H1 (cell line): ENCODE data around the gene RFXANK. TPM values are rescaled to one million over a fixed set of nuclear protein-coding genes. Genes with fewer than 3 reads are reported as not detected.
A peak's percentile ranks its signal among the peaks of the same experiment; 100 is the strongest.

Experiments
- CTCF ChIA-PET: fragments of 300-600 bp; sonication (Branson Sonifier 250); formaldehyde crosslinking; loops from one replicate; lab custom pipeline; 2021; ENCODE audit not compliant: partially characterized antibody; lab: Charles Lee
- POLR2A ChIA-PET: fragments of 300-600 bp; sonication (Branson Sonifier 250); formaldehyde crosslinking; loops from one replicate; lab custom pipeline; 2021; ENCODE audit warnings: inconsistent platforms; ENCODE audit not compliant: partially characterized antibody; lab: Charles Lee
- DNase-seq, 2 experiments: peaks; one replicate each; pipeline versions ENCODE4 v3.0.0 to v3.0.0-alpha.2; 2010 to 2022; ENCODE audit warnings: low spot score in 2 of 2, low read depth in 1 of 2, mixed read lengths in 1 of 2
- FAIRE-seq: peaks from 2 replicates; lab custom pipeline; 2011; peaks lifted over from hg19 to GRCh38; lab: Jason Lieb, UNC
- H2AFZ ChIP-seq: 2 replicates; pipeline ENCODE4 v1.8.1; 2012; ENCODE audit warnings: low read length, inconsistent platforms
- H2AK5ac ChIP-seq: 2 replicates; pipeline ENCODE4 v1.6.1; 2013; ENCODE audit warnings: low read depth, low read length
- H2BK120ac ChIP-seq: replicated peaks from 2 replicates; pipeline ENCODE3; 2013; ENCODE audit warnings: low read depth, low read length, inconsistent platforms
- H2BK12ac ChIP-seq: 2 replicates; pipeline ENCODE4 v1.6.1; 2013; ENCODE audit warnings: low read depth, low read length
- H2BK15ac ChIP-seq: 2 replicates; pipeline ENCODE4 v1.6.1; 2013; ENCODE audit warnings: low read length
- H2BK20ac ChIP-seq: 2 replicates; pipeline ENCODE4 v1.6.1; 2013; ENCODE audit warnings: low read length
- H2BK5ac ChIP-seq: 2 replicates; pipeline ENCODE4 v1.6.1; 2013; ENCODE audit warnings: low read depth, low read length
- H3K14ac ChIP-seq: 2 replicates; pipeline ENCODE4 v1.6.1; 2013; ENCODE audit warnings: inconsistent platforms; ENCODE audit not compliant: insufficient read length
- H3K18ac ChIP-seq: 2 replicates; pipeline ENCODE4 v1.6.1; 2013; ENCODE audit warnings: low read length; ENCODE audit errors: extremely low read depth
- H3K23ac ChIP-seq: 2 replicates; pipeline ENCODE4 v1.6.1; 2013; ENCODE audit warnings: inconsistent platforms; ENCODE audit not compliant: insufficient read length
- H3K23me2 ChIP-seq: 2 replicates; pipeline ENCODE4 v1.6.1; 2013; ENCODE audit warnings: low read depth, low read length
- H3K27ac ChIP-seq: 2 replicates; pipeline ENCODE4 v1.6.1; 2011; ENCODE audit warnings: low read depth, low read length, inconsistent platforms
- H3K27me3 ChIP-seq, 4 experiments: replicated peaks in 1 of 4; 1 replicate in 1 of 4; 2 replicates in 3 of 4; pipeline versions ENCODE4 v1.6.1 to v1.8.1; 2011 to 2013; ENCODE audit warnings: low read length in 3 of 4, mild to moderate bottlenecking in 3 of 4, inconsistent platforms in 2 of 4, mixed read lengths in 2 of 4, moderate library complexity in 1 of 4; ENCODE audit not compliant: control insufficient read depth in 3 of 4, insufficient read depth in 3 of 4; ENCODE audit errors: extremely low read depth in 1 of 4
- H3K36me3 ChIP-seq, 4 experiments: 2 replicates each; pipeline versions ENCODE4 v1.6.1 to v1.8.1; 2011 to 2013; ENCODE audit warnings: mild to moderate bottlenecking in 4 of 4, low read length in 3 of 4, moderate library complexity in 2 of 4, control low read depth in 1 of 4, inconsistent platforms in 1 of 4; ENCODE audit not compliant: insufficient read depth in 4 of 4, control insufficient read depth in 2 of 4
- H3K4ac ChIP-seq: replicated peaks from 2 replicates; pipeline ENCODE3; 2013; ENCODE audit warnings: low read length, low read depth, mixed read lengths, inconsistent platforms; ENCODE audit not compliant: insufficient read length
- H3K4me1 ChIP-seq, 4 experiments: replicated peaks in 1 of 4; 1 replicate in 1 of 4; 2 replicates in 3 of 4; pipeline versions ENCODE4 v1.6.1 to v1.8.1; 2011 to 2013; ENCODE audit warnings: low read length in 3 of 4, inconsistent platforms in 2 of 4, mixed read lengths in 1 of 4; ENCODE audit not compliant: insufficient read depth in 4 of 4, control insufficient read depth in 3 of 4
- H3K4me2 ChIP-seq, 2 experiments: 2 replicates each; pipeline versions ENCODE4 v1.6.1 to v1.8.1; 2011 to 2013; ENCODE audit warnings: low read depth in 2 of 2, low read length in 2 of 2, control low read depth in 1 of 2, inconsistent platforms in 1 of 2, mild to moderate bottlenecking in 1 of 2; ENCODE audit not compliant: insufficient read depth in 1 of 2
- H3K4me3 ChIP-seq, 4 experiments: fragments of 200-600, 300-600 bp in 1 of 4; sonication (generic), shearing (Covaris generic), sonication (Bioruptor Twin) in 1 of 4; 2 replicates each; pipeline versions ENCODE4 v1.5.1 to v1.8.1; 2011 to 2016; ENCODE audit warnings: low read length in 4 of 4, low read depth in 3 of 4, control low read depth in 2 of 4, inconsistent platforms in 2 of 4, mild to moderate bottlenecking in 2 of 4, mixed read lengths in 1 of 4, moderate library complexity in 1 of 4; ENCODE audit not compliant: insufficient read depth in 2 of 4; ENCODE audit errors: extremely low read depth in 1 of 4
- H3K56ac ChIP-seq: replicated peaks from 2 replicates; pipeline ENCODE3; 2013; ENCODE audit warnings: low read depth, mild to moderate bottlenecking, mixed read lengths, low read length, inconsistent platforms; ENCODE audit not compliant: insufficient read length
- H3K79me1 ChIP-seq: 2 replicates; pipeline ENCODE4 v1.6.1; 2013; ENCODE audit warnings: low read depth, low read length, control low read depth
- H3K79me2 ChIP-seq, 2 experiments: 2 replicates each; pipeline versions ENCODE4 v1.6.1 to v1.8.1; 2012 to 2013; ENCODE audit warnings: low read length in 2 of 2, mild to moderate bottlenecking in 2 of 2, inconsistent platforms in 1 of 2; ENCODE audit not compliant: insufficient read depth in 2 of 2, control insufficient read depth in 1 of 2
- H3K9ac ChIP-seq, 4 experiments: replicated peaks in 1 of 4; 1 replicate in 1 of 4; 2 replicates in 3 of 4; pipeline versions ENCODE4 v1.6.1 to v1.8.1; 2011 to 2013; ENCODE audit warnings: low read depth in 3 of 4, low read length in 3 of 4, control low read depth in 2 of 4, mild to moderate bottlenecking in 2 of 4, moderate library complexity in 2 of 4, inconsistent platforms in 1 of 4; ENCODE audit errors: extremely low read depth in 1 of 4
- H3K9me3 ChIP-seq, 2 experiments: 2 replicates each; pipeline versions ENCODE4 v1.6.1 to v1.8.1; 2012 to 2013; ENCODE audit warnings: mild to moderate bottlenecking in 2 of 2, moderate library complexity in 2 of 2, control low read depth in 1 of 2, inconsistent platforms in 1 of 2, low read depth in 1 of 2, low read length in 1 of 2, mixed read lengths in 1 of 2; ENCODE audit not compliant: insufficient read depth in 2 of 2
- H4K20me1 ChIP-seq, 2 experiments: replicated peaks in 1 of 2; 2 replicates each; pipeline versions ENCODE3 to v1.8.1; 2011 to 2013; ENCODE audit warnings: inconsistent platforms in 2 of 2, low read length in 2 of 2, mild to moderate bottlenecking in 1 of 2; ENCODE audit not compliant: insufficient read depth in 2 of 2, control insufficient read depth in 1 of 2
- H4K5ac ChIP-seq: 2 replicates; pipeline ENCODE4 v1.6.1; 2013; ENCODE audit warnings: low read length, low read depth, mixed read lengths, inconsistent platforms; ENCODE audit not compliant: insufficient read length
- H4K8ac ChIP-seq: 2 replicates; pipeline ENCODE4 v1.8.0; 2013; ENCODE audit warnings: mild to moderate bottlenecking, moderate library complexity, low read length, inconsistent platforms; ENCODE audit not compliant: insufficient read depth; ENCODE audit errors: extremely low read depth
- H4K91ac ChIP-seq: replicated peaks from 2 replicates; pipeline ENCODE3; 2013; ENCODE audit warnings: low read length, mixed read lengths, inconsistent platforms; ENCODE audit not compliant: insufficient read length
- HDAC6 ChIP-seq: IDR thresholded peaks from one replicate; pipeline ENCODE4 v1.7.1; 2012; ENCODE audit warnings: low read depth, mild to moderate bottlenecking, inconsistent platforms, low read length, moderate library complexity
- POLR2A ChIP-seq, 2 experiments: IDR thresholded peaks; 1 replicate in 1 of 2; 2 replicates in 1 of 2; pipeline ENCODE4 v1.6.1; 2011; ENCODE audit warnings: low read depth in 2 of 2, low read length in 2 of 2, mild to moderate bottlenecking in 2 of 2; ENCODE audit errors: control extremely low read depth in 1 of 2
- POU5F1 ChIP-seq: IDR thresholded peaks from 2 replicates; pipeline ENCODE4 v1.6.1; 2011; ENCODE audit warnings: low read depth, mild to moderate bottlenecking, low read length, moderate library complexity
- RAD21 ChIP-seq, 2 experiments: IDR thresholded peaks in 1 of 2; conservative IDR thresholded peaks in 1 of 2; 2 replicates each; pipeline ENCODE4 v1.6.1; 2011; ENCODE audit warnings: low read depth in 2 of 2, low read length in 2 of 2, improper control_type of control experiment in 1 of 2, inconsistent platforms in 1 of 2, mild to moderate bottlenecking in 1 of 2, moderate library complexity in 1 of 2
- SP2 ChIP-seq: IDR thresholded peaks from 2 replicates; pipeline ENCODE4 v1.6.1; 2012; ENCODE audit warnings: mild to moderate bottlenecking, low read length, inconsistent platforms
- TCF12 ChIP-seq: IDR thresholded peaks from 2 replicates; pipeline ENCODE4 v1.6.1; 2011; ENCODE audit warnings: low read depth, mild to moderate bottlenecking, low read length
- ZNF274 ChIP-seq: IDR thresholded peaks from 2 replicates; pipeline ENCODE4 v1.7.0; 2012; ENCODE audit warnings: low read length, borderline replicate concordance; ENCODE audit errors: extremely low read depth
- WGBS, 2 experiments: shearing (Covaris generic) in 1 of 2; methylation state at CpG; one replicate each; pipeline versions ENCODE4 v1.1.6 to v1.1.7; 2013 to 2015; ENCODE audit warnings: low lambda C conversion rate in 2 of 2, mixed read lengths in 2 of 2, inconsistent platforms in 1 of 2, low coverage in 1 of 2, missing lambda C conversion rate in 1 of 2; ENCODE audit not compliant: insufficient replicate concordance in 2 of 2, insufficient coverage in 1 of 2, insufficient read length in 1 of 2; ENCODE audit errors: extremely low coverage in 1 of 2, missing lambda C conversion rate in 1 of 2; 5-methylcytosine and 5-hydroxymethylcytosine counted together
- long read RNA-seq, 2 experiments: library from RNA in 1 of 2; library from capped mRNA in 1 of 2; stranded (forward); transcript quantifications; one replicate each; pipeline ENCODE4 v2.0.0, GENCODE V29; 2021; ENCODE audit warnings: inconsistent platforms in 1 of 2
- polyA minus RNA-seq, 3 experiments: library from RNA; depleted of rRNA, polyadenylated mRNA; stranded (reverse); fragments of >200 nt; gene quantifications; 1 replicate in 2 of 3; 2 replicates in 1 of 3; pipeline ENCODE4 v1.2.3, GENCODE V29; 2011
- polyA plus RNA-seq, 7 experiments: library from polyadenylated mRNA; depleted of rRNA in 3 of 7; stranded (reverse) in 5 of 7; unstranded in 2 of 7; fragments of >200 nt in 5 of 7; fragments of 200-250 nt in 2 of 7; gene quantifications; 1 replicate in 5 of 7; 2 replicates in 1 of 7; 4 replicates in 1 of 7; pipeline versions ENCODE4 v1.2.1 to v1.2.3, GENCODE V29; 2011 to 2013; ENCODE audit warnings: missing spikeins in 2 of 7, mixed read lengths in 2 of 7
- total RNA-seq: library from RNA; stranded (reverse); fragmentation: NEBNext Ultra II Directional; extraction: Animal tissue kit (Norgen Biotek cat#: 25700); gene quantifications from 2 replicates; pipeline ENCODE4 v1.2.1, GENCODE V29; 2021

RFXANK gene
- total RNA-seq, result 72.9 and 77.7 TPM in 2 replicates
- polyA plus RNA-seq (2011; rRNA removed), result 87.5 and 105 TPM in 2 replicates
- 84.1 TPM for polyA plus RNA-seq (2011; cell fraction: cytosol; rRNA removed)
- 140 TPM for polyA plus RNA-seq (2011; cell fraction: nucleus; rRNA removed)
- polyA plus RNA-seq (2012, experiment 1 of 2), result 71.3 to 123 TPM (median 104 TPM) in 4 replicates
- polyA plus RNA-seq (2012, experiment 2 of 2), result 156 TPM
- polyA plus RNA-seq (2013, experiment 1 of 2), result 97.6 TPM
- 103 TPM for polyA plus RNA-seq (2013, experiment 2 of 2)
- 29.0 and 36.8 TPM in 2 replicates for polyA minus RNA-seq (2011; rRNA and poly(A)+ RNA removed)
- polyA minus RNA-seq (2011; cell fraction: cytosol; rRNA and poly(A)+ RNA removed), result 32.7 TPM
- 47.1 TPM for polyA minus RNA-seq (2011; cell fraction: nucleus; rRNA and poly(A)+ RNA removed)
- long read RNA-seq, experiment 1, transcript RFXANK-203 (9 exons, 1,212 nt), result major isoform, 11 of 35 reads
- long read RNA-seq, experiment 1, partial matches to known transcripts, result 19 of 35 reads
- long read RNA-seq, experiment 1, other reads (novel, unspliced or antisense), result 3 of 35 reads
- long read RNA-seq, experiment 2, transcript RFXANK-203 (9 exons, 1,212 nt), result major isoform, 16 of 62 reads
- long read RNA-seq, experiment 2, transcript RFXANK-202 (8 exons, 1,059 nt), result minor isoform, 6 of 62 reads
- long read RNA-seq, experiment 2, partial matches to known transcripts, result 6 of 62 reads
- long read RNA-seq, experiment 2, other reads (novel, unspliced or antisense), result 33 of 62 reads

- Histone ChIP-seq H3K4ac (no peak within 1 kb of the TSS), H3K79me2 (peaks cover 0 to 18% of the 10 kb centered on the region in 2 experiments; a peak in 2 of 4 replicates), H3K9me3 (no peaks in the 10 kb centered on the region), H2AFZ (peak within 1 kb of the TSS; percentile 86; the same call in 1 of the 2 replicates), H3K4me2 (peak within 1 kb of the TSS; percentile 57 to 86), H3K18ac (peak within 1 kb of the TSS; percentile 95), H3K14ac (no peak within 1 kb of the TSS), H3K27ac (peak within 1 kb of the TSS; percentile 91), H3K23me2 (peaks cover 3% of the 10 kb centered on the region; the same call in 1 of the 2 replicates), H4K20me1 (peaks cover 2 to 9% of the 10 kb centered on the region in 2 experiments), H4K8ac (peak within 1 kb of the TSS; percentile 82), H2BK20ac (no peak within 1 kb of the TSS), H3K4me3 (peak within 1 kb of the TSS; percentile 85 to 96 (median 92)), H2AK5ac (peak within 1 kb of the TSS; percentile 61; the same call in 1 of the 2 replicates), H3K4me1 (no peaks in the 10 kb centered on the region), H3K36me3 (peaks cover 2 to 6% (median 5%) of the 10 kb centered on the region in 4 experiments; a peak in 3 of 8 replicates), H4K91ac (peak within 1 kb of the TSS; percentile 91), H3K9ac (peak within 1 kb of the TSS; percentile 51 to 82 (median 74)), H3K23ac (no peak within 1 kb of the TSS), H2BK12ac (peak within 1 kb of the TSS; percentile 60; the same call in 1 of the 2 replicates), H3K27me3 (no peaks in the 10 kb centered on the region), H3K79me1 (peaks cover 4% of the 10 kb centered on the region), H3K56ac (peak within 1 kb of the TSS; percentile 87), H2BK15ac (0 out of 2 replicates have a peak within 1 kb of the TSS, but pooled peaks have one; percentile 72), H4K5ac (peak within 1 kb of the TSS; percentile 80), H2BK120ac (no peak within 1 kb of the TSS), H2BK5ac (peak within 1 kb of the TSS; percentile 96; the same call in 1 of the 2 replicates)
- FAIRE-seq (peak; percentile 77), DNase-seq (peak; percentile 97 to 98)
- ChIA-PET CTCF (interaction anchor here (0.8 to 1.7 kb wide), 8 partner anchors 10 to 51 kb away, joined by 3 to 8 read pairs (median 4); partner anchors contain the start of gene NR2C2AP), POLR2A (interaction anchor here (0.8 to 4.5 kb wide), 12 partner anchors 8 to 230 kb away, joined by 3 to 37 read pairs (median 4); partner anchors contain the start of genes GATAD2A and NR2C2AP)
- 1% methylated on average over 51 of the region's 53 CpGs; no CpG with 5 or more reads in 1 of the 2 experiments for WGBS, 2 experiments
- no peak for TF ChIP-seq HDAC6
- TF ChIP-seq POLR2A (IDR thresholded peaks at IDR 0.05; ENCODE audit: control extremely low read depth in 1 of 2, low read depth in 2 of 2, low read length in 2 of 2), result peak in 1 of 2 experiments; percentile 80; a peak in 2 of 3 replicates
- TF ChIP-seq ZNF274, result no peak
- TF ChIP-seq POU5F1, result no peak
- 0 out of 2 replicates have a peak, but pooled peaks have one; percentile 43 for TF ChIP-seq TCF12
- TF ChIP-seq SP2, result no peak
- no peak; a peak in 1 of 4 replicates for TF ChIP-seq RAD21 (IDR thresholded peaks at IDR 0.05 in 1 of 2, conservative IDR thresholded peaks at IDR 0.05 in 1 of 2; ENCODE audit: low read depth in 2 of 2, low read length in 2 of 2)
These were observed at the start of gene RFXANK, which contains the start of gene BORCS8 for GRCh38 chr19:19192078-19192882. TSS of gene RFXANK (plus strand) at chr19:19192258. CDS start at chr19:19193947, 1,689 bp downstream. TSS of gene BORCS8 (minus strand) at chr19:19192152. CDS start at chr19:19192117, 35 bp downstream.
